Mammary epithelial cell (primary cell): ENCODE data around the gene L3MBTL4.

Experiments used
- EZH2 ChIP-seq: IDR thresholded peaks from 2 replicates; pipeline ENCODE4 v1.6.1; 2012; ENCODE audit warnings: low read length, inconsistent platforms, borderline replicate concordance
- TF ChIP-seq, protein P1 (sequence below), 2 donors: IDR thresholded peaks in 1 of 2; conservative IDR thresholded peaks in 1 of 2; 2 replicates each; pipeline ENCODE4 v1.5.1; 2011 to 2012; ENCODE audit warnings: inconsistent platforms in 2 of 2, low read length in 2 of 2, mild to moderate bottlenecking in 2 of 2, control low read depth in 1 of 2, low read depth in 1 of 2; ENCODE audit not compliant: insufficient read depth in 1 of 2; ENCODE audit errors: extremely low read depth in 1 of 2

DNA sequence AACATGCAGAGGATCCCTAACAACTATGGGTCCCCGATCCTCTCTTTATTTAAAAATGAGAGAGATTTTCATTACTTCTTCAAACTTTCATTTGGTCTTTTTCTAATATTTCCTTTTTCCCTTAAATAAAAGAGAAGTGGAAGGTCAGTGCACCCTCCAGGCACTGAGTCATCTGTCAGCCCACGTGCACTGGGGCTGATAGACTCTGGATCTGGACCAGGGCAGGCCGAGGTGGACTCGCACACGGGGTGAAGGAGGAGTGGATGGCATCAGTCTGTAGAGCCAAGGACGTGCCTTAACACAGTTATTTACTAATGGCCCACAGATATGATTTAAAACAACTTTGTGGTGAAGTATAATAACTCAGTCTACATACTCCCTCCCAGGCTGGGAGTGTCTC, 305.0 kb downstream of the L3MBTL4 start:
- no peak for TF ChIP-seq EZH2
- TF ChIP-seq, protein P1, sequence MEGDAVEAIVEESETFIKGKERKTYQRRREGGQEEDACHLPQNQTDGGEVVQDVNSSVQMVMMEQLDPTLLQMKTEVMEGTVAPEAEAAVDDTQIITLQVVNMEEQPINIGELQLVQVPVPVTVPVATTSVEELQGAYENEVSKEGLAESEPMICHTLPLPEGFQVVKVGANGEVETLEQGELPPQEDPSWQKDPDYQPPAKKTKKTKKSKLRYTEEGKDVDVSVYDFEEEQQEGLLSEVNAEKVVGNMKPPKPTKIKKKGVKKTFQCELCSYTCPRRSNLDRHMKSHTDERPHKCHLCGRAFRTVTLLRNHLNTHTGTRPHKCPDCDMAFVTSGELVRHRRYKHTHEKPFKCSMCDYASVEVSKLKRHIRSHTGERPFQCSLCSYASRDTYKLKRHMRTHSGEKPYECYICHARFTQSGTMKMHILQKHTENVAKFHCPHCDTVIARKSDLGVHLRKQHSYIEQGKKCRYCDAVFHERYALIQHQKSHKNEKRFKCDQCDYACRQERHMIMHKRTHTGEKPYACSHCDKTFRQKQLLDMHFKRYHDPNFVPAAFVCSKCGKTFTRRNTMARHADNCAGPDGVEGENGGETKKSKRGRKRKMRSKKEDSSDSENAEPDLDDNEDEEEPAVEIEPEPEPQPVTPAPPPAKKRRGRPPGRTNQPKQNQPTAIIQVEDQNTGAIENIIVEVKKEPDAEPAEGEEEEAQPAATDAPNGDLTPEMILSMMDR (conservative IDR thresholded peaks at IDR 0.05 in 1 of 2, IDR thresholded peaks at IDR 0.05 in 1 of 2; ENCODE audit: extremely low read depth in 1 of 2, insufficient read depth in 1 of 2, low read depth in 1 of 2, low read length in 2 of 2) = no peak
